22Rv1 (cell line): ENCODE data around the gene CAPN15.

Source experiments
- ZFX ChIP-seq: fragments of 450-650 bp; IDR thresholded peaks from 2 replicates; pipeline ENCODE4 v1.6.1; 2017; ENCODE audit warnings: antibody characterized with exemption, borderline replicate concordance
- TF ChIP-seq, protein P1 (sequence below): fragments of 450-650 bp; IDR thresholded peaks from 2 replicates; pipeline ENCODE4 v1.5.1; 2017; ENCODE audit warnings: mild to moderate bottlenecking

- TF ChIP-seq, protein P1, sequence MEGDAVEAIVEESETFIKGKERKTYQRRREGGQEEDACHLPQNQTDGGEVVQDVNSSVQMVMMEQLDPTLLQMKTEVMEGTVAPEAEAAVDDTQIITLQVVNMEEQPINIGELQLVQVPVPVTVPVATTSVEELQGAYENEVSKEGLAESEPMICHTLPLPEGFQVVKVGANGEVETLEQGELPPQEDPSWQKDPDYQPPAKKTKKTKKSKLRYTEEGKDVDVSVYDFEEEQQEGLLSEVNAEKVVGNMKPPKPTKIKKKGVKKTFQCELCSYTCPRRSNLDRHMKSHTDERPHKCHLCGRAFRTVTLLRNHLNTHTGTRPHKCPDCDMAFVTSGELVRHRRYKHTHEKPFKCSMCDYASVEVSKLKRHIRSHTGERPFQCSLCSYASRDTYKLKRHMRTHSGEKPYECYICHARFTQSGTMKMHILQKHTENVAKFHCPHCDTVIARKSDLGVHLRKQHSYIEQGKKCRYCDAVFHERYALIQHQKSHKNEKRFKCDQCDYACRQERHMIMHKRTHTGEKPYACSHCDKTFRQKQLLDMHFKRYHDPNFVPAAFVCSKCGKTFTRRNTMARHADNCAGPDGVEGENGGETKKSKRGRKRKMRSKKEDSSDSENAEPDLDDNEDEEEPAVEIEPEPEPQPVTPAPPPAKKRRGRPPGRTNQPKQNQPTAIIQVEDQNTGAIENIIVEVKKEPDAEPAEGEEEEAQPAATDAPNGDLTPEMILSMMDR = no peak
- no peak for TF ChIP-seq ZFX
These were observed 30.9 kb downstream of the CAPN15 start for GRCh38 chr16:558298-559020.
